H1 (cell line): ENCODE results near the gene CTNNBL1. TPM values are rescaled to one million over a fixed set of nuclear protein-coding genes. Genes with fewer than 3 reads are reported as not detected.

Experiments
- ATF2 ChIP-seq: IDR thresholded peaks from 2 replicates; pipeline ENCODE4 v1.6.1; 2012; ENCODE audit warnings: low read length, inconsistent platforms
- HDAC6 ChIP-seq: IDR thresholded peaks from one replicate; pipeline ENCODE4 v1.7.1; 2012; ENCODE audit warnings: low read depth, mild to moderate bottlenecking, inconsistent platforms, low read length, moderate library complexity
- MAFK ChIP-seq: IDR thresholded peaks from 2 replicates; pipeline ENCODE4 v1.6.1; 2012; ENCODE audit warnings: low read depth, mild to moderate bottlenecking, improper control_type of control experiment, low read length
- TEAD4 ChIP-seq: IDR thresholded peaks from 2 replicates; pipeline ENCODE4 v1.6.1; 2012; ENCODE audit warnings: low read depth, low read length, inconsistent platforms, mixed read lengths
- polyA plus RNA-seq, 7 experiments: library from polyadenylated mRNA; depleted of rRNA in 3 of 7; stranded (reverse) in 5 of 7; unstranded in 2 of 7; fragments of >200 nt in 5 of 7; fragments of 200-250 nt in 2 of 7; gene quantifications; 1 replicate in 5 of 7; 2 replicates in 1 of 7; 4 replicates in 1 of 7; pipeline versions ENCODE4 v1.2.1 to v1.2.3, GENCODE V29; 2011 to 2013; ENCODE audit warnings: missing spikeins in 2 of 7, mixed read lengths in 2 of 7
- total RNA-seq: library from RNA; stranded (reverse); fragmentation: NEBNext Ultra II Directional; extraction: Animal tissue kit (Norgen Biotek cat#: 25700); gene quantifications from 2 replicates; pipeline ENCODE4 v1.2.1, GENCODE V29; 2021
- TF ChIP-seq, protein P1 (sequence below), 3 experiments: IDR thresholded peaks; 1 replicate in 2 of 3; 2 replicates in 1 of 3; pipeline versions ENCODE4 v1.5.1 to v1.6.1; 2011; ENCODE audit warnings: low read length in 3 of 3, mild to moderate bottlenecking in 3 of 3, inconsistent platforms in 2 of 3, low read depth in 1 of 3, moderate library complexity in 1 of 3; ENCODE audit not compliant: insufficient read depth in 1 of 3; ENCODE audit errors: control extremely low read depth in 1 of 3

CTNNBL1 gene
- total and polyA plus RNA-seq, 2 of the 8 experiments (the other 6 are each of a cell fraction or from before 2014, with no cell fraction given), result 19.6 to 81.6 TPM

- no peak for TF ChIP-seq ATF2
- TF ChIP-seq TEAD4, result no peak
- no peak for TF ChIP-seq HDAC6
- no peak for TF ChIP-seq MAFK
- TF ChIP-seq, protein P1, sequence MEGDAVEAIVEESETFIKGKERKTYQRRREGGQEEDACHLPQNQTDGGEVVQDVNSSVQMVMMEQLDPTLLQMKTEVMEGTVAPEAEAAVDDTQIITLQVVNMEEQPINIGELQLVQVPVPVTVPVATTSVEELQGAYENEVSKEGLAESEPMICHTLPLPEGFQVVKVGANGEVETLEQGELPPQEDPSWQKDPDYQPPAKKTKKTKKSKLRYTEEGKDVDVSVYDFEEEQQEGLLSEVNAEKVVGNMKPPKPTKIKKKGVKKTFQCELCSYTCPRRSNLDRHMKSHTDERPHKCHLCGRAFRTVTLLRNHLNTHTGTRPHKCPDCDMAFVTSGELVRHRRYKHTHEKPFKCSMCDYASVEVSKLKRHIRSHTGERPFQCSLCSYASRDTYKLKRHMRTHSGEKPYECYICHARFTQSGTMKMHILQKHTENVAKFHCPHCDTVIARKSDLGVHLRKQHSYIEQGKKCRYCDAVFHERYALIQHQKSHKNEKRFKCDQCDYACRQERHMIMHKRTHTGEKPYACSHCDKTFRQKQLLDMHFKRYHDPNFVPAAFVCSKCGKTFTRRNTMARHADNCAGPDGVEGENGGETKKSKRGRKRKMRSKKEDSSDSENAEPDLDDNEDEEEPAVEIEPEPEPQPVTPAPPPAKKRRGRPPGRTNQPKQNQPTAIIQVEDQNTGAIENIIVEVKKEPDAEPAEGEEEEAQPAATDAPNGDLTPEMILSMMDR (IDR thresholded peaks at IDR 0.05; ENCODE audit: control extremely low read depth in 1 of 3, insufficient read depth in 1 of 3, low read depth in 1 of 3, low read length in 3 of 3), result no peak
Measured at GRCh38 chr20:37745553-37745952, 51.7 kb downstream of the CTNNBL1 start (continued).
